ENCODE results near the gene GPR39.

GPR39 gene

GRCh38 chr2:132605236-132606180 is 188.9 kb downstream of the GPR39 start:
- DNase-seq (ENCODE audit: low spot score) = no peak

- DNase-seq (ENCODE audit: low spot score) = no peak
Observed at GRCh38 chr2:132606649-132607048, 190.0 kb downstream of the GPR39 start.

GRCh38 chr2:132607426-132608090 is 191.0 kb downstream of the GPR39 start:
- DNase-seq (ENCODE audit: low spot score) = no peak

GRCh38 chr2:132608311-132608710 is 191.7 kb downstream of the GPR39 start:
- DNase-seq (ENCODE audit: low spot score) = no peak

GRCh38 chr2:132609101-132609890 is 192.7 kb downstream of the GPR39 start:
- no peak for DNase-seq (ENCODE audit: low spot score)

- no peak for DNase-seq (ENCODE audit: low spot score)
Observed at GRCh38 chr2:132611719-132612118, 195.1 kb downstream of the GPR39 start.

- no peak for DNase-seq (ENCODE audit: low spot score)
Observed at GRCh38 chr2:132615329-132616085, 198.9 kb downstream of the GPR39 start.

GRCh38 chr2:132617989-132618388 is 201.4 kb downstream of the GPR39 start:
- no peak for DNase-seq (ENCODE audit: low spot score)

GRCh38 chr2:132618734-132619133 is 202.1 kb downstream of the GPR39 start:
- no peak for DNase-seq (ENCODE audit: low spot score)

GRCh38 chr2:132620115-132620514 is 203.5 kb downstream of the GPR39 start:
- no peak for DNase-seq (ENCODE audit: low spot score)

GRCh38 chr2:132621131-132621875 is 204.7 kb downstream of the GPR39 start:
- no peak for DNase-seq (ENCODE audit: low spot score)

- no peak for DNase-seq (ENCODE audit: low spot score)
Observed at GRCh38 chr2:132623096-132623839, 206.7 kb downstream of the GPR39 start.

GRCh38 chr2:132627536-132627935 is 210.9 kb downstream of the GPR39 start:
- no peak for DNase-seq (ENCODE audit: low spot score)

- DNase-seq (ENCODE audit: low spot score) = no peak
Observed at GRCh38 chr2:132632000-132632649, 215.5 kb downstream of the GPR39 start.

GRCh38 chr2:132633635-132634034 is 217.0 kb downstream of the GPR39 start:
- no peak for DNase-seq (ENCODE audit: low spot score)

GRCh38 chr2:132636346-132636745 is 219.7 kb downstream of the GPR39 start:
- no peak for DNase-seq (ENCODE audit: low spot score)

- DNase-seq (ENCODE audit: low spot score) = no peak
Observed at GRCh38 chr2:132638313-132639040, 221.9 kb downstream of the GPR39 start.

GRCh38 chr2:132640116-132640515 is 223.5 kb downstream of the GPR39 start:
- DNase-seq (ENCODE audit: low spot score) = no peak

- DNase-seq (ENCODE audit: low spot score) = no peak
Observed at GRCh38 chr2:132641819-132642218, 225.2 kb downstream of the GPR39 start.
